Large intestine (tissue), 12 donors: ENCODE data around the gene CC2D2A. TPM values are rescaled to one million over a fixed set of nuclear protein-coding genes. Genes with fewer than 3 reads are reported as not detected.

Source experiments
- DNase-seq, 2 donors: peaks; one replicate each; pipeline versions ENCODE4 v3.0.0 to v3.0.0-alpha.2; 2013
- H3K27ac ChIP-seq: one replicate; pipeline ENCODE4 v1.5.1; 2013; ENCODE audit warnings: low read length
- H3K27me3 ChIP-seq: 2 replicates; pipeline ENCODE4 v1.6.1; 2013; ENCODE audit warnings: low read length; ENCODE audit not compliant: control insufficient read depth, insufficient read depth
- H3K36me3 ChIP-seq: 2 replicates; pipeline ENCODE4 v1.6.1; 2013; ENCODE audit warnings: low read length; ENCODE audit not compliant: control insufficient read depth, insufficient read depth
- H3K4me1 ChIP-seq: one replicate; pipeline ENCODE4 v1.6.1; 2013; ENCODE audit warnings: low read length; ENCODE audit not compliant: control insufficient read depth, insufficient read depth
- H3K4me3 ChIP-seq: one replicate; pipeline ENCODE4 v1.5.1; 2013; ENCODE audit warnings: low read length
- H3K9me3 ChIP-seq: one replicate; pipeline ENCODE4 v1.6.1; 2013; ENCODE audit warnings: mild to moderate bottlenecking, low read depth, low read length, moderate library complexity; ENCODE audit not compliant: control insufficient read depth
- WGBS: methylation state at CpG from one replicate; pipeline ENCODE4 v1.1.5; 2013; ENCODE audit warnings: low lambda C conversion rate; ENCODE audit not compliant: insufficient coverage; 5-methylcytosine and 5-hydroxymethylcytosine counted together
- long read RNA-seq, 11 donors: transcript quantifications; one replicate each; lab custom pipeline, GENCODE V29; 2026
- polyA plus RNA-seq: library from polyadenylated mRNA; unstranded; fragments of 120-200 nt; gene quantifications from one replicate; pipeline ENCODE4 v1.2.1, GENCODE V29; 2013

Gene CC2D2A
- polyA plus RNA-seq: 16.4 TPM
- long read RNA-seq, donor 1, partial matches to known transcripts: 0 of 1 reads
- long read RNA-seq, donor 1, other reads (novel, unspliced or antisense): 0 of 1 reads
- long read RNA-seq, donor 2, partial matches to known transcripts: 46 of 61 reads
- long read RNA-seq, donor 2, other reads (novel, unspliced or antisense): 11 of 61 reads
- long read RNA-seq, donor 3: 0 reads
- long read RNA-seq, donor 4: 0 reads
- long read RNA-seq, donor 5, partial matches to known transcripts: 0 of 16 reads
- long read RNA-seq, donor 5, other reads (novel, unspliced or antisense): 14 of 16 reads
- long read RNA-seq, donor 6, partial matches to known transcripts: 7 of 8 reads
- long read RNA-seq, donor 6, other reads (novel, unspliced or antisense): 0 of 8 reads
- long read RNA-seq, donor 7: 0 reads
- long read RNA-seq, donor 8, partial matches to known transcripts: 42 of 55 reads
- long read RNA-seq, donor 8, other reads (novel, unspliced or antisense): 10 of 55 reads
- long read RNA-seq, donor 9: 0 reads
- long read RNA-seq, donor 10, partial matches to known transcripts: 0 of 4 reads
- long read RNA-seq, donor 10, other reads (novel, unspliced or antisense): 0 of 4 reads
- long read RNA-seq, donor 11, partial matches to known transcripts: 6 of 6 reads
- long read RNA-seq, donor 11, other reads (novel, unspliced or antisense): 0 of 6 reads

GRCh38 chr4:15469402-15470127, at the start of gene CC2D2A:
Gene CC2D2A (plus strand): TSS chr4:15469882. CDS start chr4:15475933, 6,051 bp downstream.
- WGBS: 67% methylated on average over 1 of the region's 14 CpGs
- peak; percentile 56 to 78 for DNase-seq
- Histone ChIP-seq H3K36me3 (no peaks in the 10 kb centered on the region), H3K27me3 (no peaks in the 10 kb centered on the region), H3K4me3 (peak within 1 kb of the TSS; percentile 48), H3K9me3 (no peaks in the 10 kb centered on the region), H3K27ac (peak within 1 kb of the TSS; percentile 47), H3K4me1 (peaks cover 3% of the 10 kb centered on the region)

GRCh38 chr4:15420642-15421041, 49.0 kb upstream of the CC2D2A start:
- no peak for DNase-seq
- H3K27ac ChIP-seq: no peak overlapping the region
- no peak overlapping the region for H3K4me3 ChIP-seq
- H3K36me3 ChIP-seq: no peaks in the 10 kb centered on the region
- WGBS: no CpG with 5 or more reads among the region's 2 CpGs
- H3K27me3 ChIP-seq: no peaks in the 10 kb centered on the region
- H3K4me1 ChIP-seq: no peaks in the 10 kb centered on the region
- no peaks in the 10 kb centered on the region for H3K9me3 ChIP-seq

- DNase-seq: no peak
- no peak overlapping the region for H3K4me3 ChIP-seq
- H3K9me3 ChIP-seq: no peaks in the 10 kb centered on the region
- WGBS: no CpG with 5 or more reads among the region's 5 CpGs
- no peaks in the 10 kb centered on the region for H3K36me3 ChIP-seq
- no peaks in the 10 kb centered on the region for H3K27me3 ChIP-seq
- no peak overlapping the region for H3K27ac ChIP-seq
- H3K4me1 ChIP-seq: no peaks in the 10 kb centered on the region
Measured at GRCh38 chr4:15423285-15423711, 46.4 kb upstream of the CC2D2A start.

- H3K4me3 ChIP-seq: no peak overlapping the region
- H3K27ac ChIP-seq: no peak overlapping the region
- WGBS: no CpG with 5 or more reads among the region's 2 CpGs
- no peaks in the 10 kb centered on the region for H3K9me3 ChIP-seq
- no peaks in the 10 kb centered on the region for H3K36me3 ChIP-seq
- no peaks in the 10 kb centered on the region for H3K4me1 ChIP-seq
- no peaks in the 10 kb centered on the region for H3K27me3 ChIP-seq
- no peak for DNase-seq
Measured at GRCh38 chr4:15425520-15425919, 44.2 kb upstream of the CC2D2A start.

GRCh38 chr4:15427161-15427560, 42.5 kb upstream of the CC2D2A start:
- WGBS: 85% methylated on average over 2 of the region's 2 CpGs
- H3K4me3 ChIP-seq: no peak overlapping the region
- peak overlapping the region; percentile 13 for H3K27ac ChIP-seq
- no peaks in the 10 kb centered on the region for H3K9me3 ChIP-seq
- H3K4me1 ChIP-seq: no peaks in the 10 kb centered on the region
- no peak for DNase-seq
- H3K27me3 ChIP-seq: no peaks in the 10 kb centered on the region
- no peaks in the 10 kb centered on the region for H3K36me3 ChIP-seq

- Histone ChIP-seq H3K27me3 (no peaks in the 10 kb centered on the region), H3K36me3 (no peaks in the 10 kb centered on the region), H3K9me3 (no peaks in the 10 kb centered on the region), H3K27ac (peak within 1 kb of the TSS; percentile 13), H3K4me1 (no peaks in the 10 kb centered on the region), H3K4me3 (no peak within 1 kb of the TSS)
- DNase-seq: peak in 1 of 2 donors; percentile 15
- no CpG with 5 or more reads among the region's 3 CpGs for WGBS
Measured at GRCh38 chr4:15427701-15428100, 42.0 kb upstream of the CC2D2A start, which contains the start of gene C1QTNF7. Gene C1QTNF7 (plus strand): TSS chr4:15428033. CDS start chr4:15435744, 7,711 bp downstream.

GRCh38 chr4:15428611-15429010, 41.1 kb upstream of the CC2D2A start:
- H3K4me3 ChIP-seq: no peak overlapping the region
- no peaks in the 10 kb centered on the region for H3K9me3 ChIP-seq
- no peaks in the 10 kb centered on the region for H3K27me3 ChIP-seq
- H3K4me1 ChIP-seq: no peaks in the 10 kb centered on the region
- DNase-seq: no peak
- H3K36me3 ChIP-seq: no peaks in the 10 kb centered on the region
- no peak overlapping the region for H3K27ac ChIP-seq
- WGBS: 67% methylated on average over 1 of the region's 1 CpG

- Histone ChIP-seq H3K27me3 (no peaks in the 10 kb centered on the region), H3K27ac (no peak overlapping the region), H3K9me3 (no peaks in the 10 kb centered on the region), H3K36me3 (no peaks in the 10 kb centered on the region), H3K4me3 (no peak overlapping the region), H3K4me1 (no peaks in the 10 kb centered on the region)
- 80% methylated on average over 1 of the region's 2 CpGs for WGBS
- no peak for DNase-seq
Measured at GRCh38 chr4:15434091-15434490, 35.6 kb upstream of the CC2D2A start.

- H3K9me3 ChIP-seq: no peaks in the 10 kb centered on the region
- no CpG with 5 or more reads among the region's 2 CpGs for WGBS
- H3K4me3 ChIP-seq: no peak overlapping the region
- no peaks in the 10 kb centered on the region for H3K4me1 ChIP-seq
- H3K27ac ChIP-seq: no peak overlapping the region
- no peaks in the 10 kb centered on the region for H3K27me3 ChIP-seq
- no peak for DNase-seq
- H3K36me3 ChIP-seq: no peaks in the 10 kb centered on the region
Measured at GRCh38 chr4:15434676-15435075, 35.0 kb upstream of the CC2D2A start.

GRCh38 chr4:15436513-15436912, 33.2 kb upstream of the CC2D2A start:
- H3K9me3 ChIP-seq: no peaks in the 10 kb centered on the region
- H3K36me3 ChIP-seq: no peaks in the 10 kb centered on the region
- no peaks in the 10 kb centered on the region for H3K4me1 ChIP-seq
- no CpG with 5 or more reads among the region's 2 CpGs for WGBS
- DNase-seq: no peak
- no peaks in the 10 kb centered on the region for H3K27me3 ChIP-seq
- H3K4me3 ChIP-seq: no peak overlapping the region
- H3K27ac ChIP-seq: no peak overlapping the region
